Upper lobe of right lung (tissue), 1 donor: Measurements from ENCODE around the gene PIMREG. TPM values are rescaled to one million over a fixed set of nuclear protein-coding genes. Genes with fewer than 3 reads are reported as not detected.
A peak's percentile ranks its signal among the peaks of the same experiment; 100 is the strongest.

ENCODE experiments used
- ATAC-seq: fragments of 200-7000 bp; cut with Tn5 transposase; one replicate; pipeline ENCODE4 v1.9.1; 2020; ENCODE audit warnings: mild to moderate bottlenecking, moderate library complexity
- DNase-seq: peaks from one replicate; pipeline ENCODE4 v3.0.0-alpha.2; 2020
- H3K27ac ChIP-seq: fragments of 200-600 bp; one replicate; pipeline ENCODE4 v1.8.0; 2022
- H3K27me3 ChIP-seq: fragments of 200-600 bp; one replicate; pipeline ENCODE4 v1.8.0; 2022; ENCODE audit warnings: mild to moderate bottlenecking
- H3K36me3 ChIP-seq: fragments of 200-600 bp; one replicate; pipeline ENCODE4 v1.8.0; 2022
- H3K4me1 ChIP-seq: fragments of 200-600 bp; one replicate; pipeline ENCODE4 v1.8.0; 2022
- H3K4me3 ChIP-seq: fragments of 200-600 bp; one replicate; pipeline ENCODE4 v1.8.0; 2022; ENCODE audit warnings: mild to moderate bottlenecking
- H3K9me3 ChIP-seq: fragments of 200-600 bp; one replicate; pipeline ENCODE4 v1.8.0; 2022
- intact Hi-C: fragments of 100-400 bp; cut with DNase I; formaldehyde crosslinking; loops from one replicate; pipeline ENCODE4 v1.11.0; 2022
- total RNA-seq: library from RNA; stranded (reverse); fragmentation: NEBNext Ultra II Directional; extraction: Animal tissue kit (Norgen Biotek cat#: 25700); gene quantifications from one replicate; pipeline ENCODE4 v1.2.1, GENCODE V29; 2021
- TF ChIP-seq, protein P1 (sequence below): fragments of 200-600 bp; IDR thresholded peaks from one replicate; pipeline ENCODE4 v1.8.0; 2022; ENCODE audit warnings: antibody characterized with exemption
- donor health status: DM: no; HTN: yes; CAD: no; lungs with severe emphysema.

The PIMREG gene
- total RNA-seq, 1 donor from 2014 or later: 0.26 TPM

DNA sequence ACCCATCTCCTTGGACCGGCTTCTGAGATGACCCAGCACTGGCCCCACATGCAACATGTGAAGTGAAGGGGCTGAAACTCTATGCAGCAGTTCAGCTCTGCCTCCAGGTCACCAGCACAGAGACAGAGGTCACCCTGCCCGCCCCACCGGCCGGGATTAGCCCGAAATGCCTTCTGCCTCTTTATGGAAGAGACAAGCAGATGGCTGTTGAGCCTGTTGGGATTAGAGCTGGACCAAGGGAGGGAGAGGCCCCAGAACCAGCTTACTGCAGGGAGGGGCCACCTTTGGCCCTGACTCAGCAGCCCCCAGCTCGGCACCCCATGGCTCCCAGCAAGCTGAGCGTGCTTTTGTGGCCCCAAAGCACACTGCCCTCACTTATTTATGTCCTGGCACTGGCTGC, 15.0 kb upstream of the PIMREG start:
- DNase-seq: no peak
- no peak for ATAC-seq
- TF ChIP-seq, protein P1, sequence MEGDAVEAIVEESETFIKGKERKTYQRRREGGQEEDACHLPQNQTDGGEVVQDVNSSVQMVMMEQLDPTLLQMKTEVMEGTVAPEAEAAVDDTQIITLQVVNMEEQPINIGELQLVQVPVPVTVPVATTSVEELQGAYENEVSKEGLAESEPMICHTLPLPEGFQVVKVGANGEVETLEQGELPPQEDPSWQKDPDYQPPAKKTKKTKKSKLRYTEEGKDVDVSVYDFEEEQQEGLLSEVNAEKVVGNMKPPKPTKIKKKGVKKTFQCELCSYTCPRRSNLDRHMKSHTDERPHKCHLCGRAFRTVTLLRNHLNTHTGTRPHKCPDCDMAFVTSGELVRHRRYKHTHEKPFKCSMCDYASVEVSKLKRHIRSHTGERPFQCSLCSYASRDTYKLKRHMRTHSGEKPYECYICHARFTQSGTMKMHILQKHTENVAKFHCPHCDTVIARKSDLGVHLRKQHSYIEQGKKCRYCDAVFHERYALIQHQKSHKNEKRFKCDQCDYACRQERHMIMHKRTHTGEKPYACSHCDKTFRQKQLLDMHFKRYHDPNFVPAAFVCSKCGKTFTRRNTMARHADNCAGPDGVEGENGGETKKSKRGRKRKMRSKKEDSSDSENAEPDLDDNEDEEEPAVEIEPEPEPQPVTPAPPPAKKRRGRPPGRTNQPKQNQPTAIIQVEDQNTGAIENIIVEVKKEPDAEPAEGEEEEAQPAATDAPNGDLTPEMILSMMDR: no peak

DNA sequence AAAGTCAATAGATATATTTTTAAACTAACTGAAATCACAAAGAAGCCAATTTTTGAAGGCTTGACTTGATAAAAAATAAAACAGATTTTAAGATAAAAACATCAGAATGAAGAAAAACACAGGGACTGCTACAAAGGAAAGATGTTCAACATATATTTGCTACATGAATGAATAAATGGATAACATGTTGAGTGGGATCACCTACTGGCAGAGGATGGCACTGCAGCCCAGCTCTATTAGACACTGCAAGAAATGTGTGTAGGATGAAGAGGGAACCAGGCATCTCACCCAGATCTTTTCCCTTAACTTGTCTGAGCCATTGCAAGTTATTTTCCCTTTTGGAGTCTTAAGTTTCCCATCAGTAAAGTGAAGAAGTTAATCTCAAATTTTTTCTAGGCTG, 13.5 kb upstream of the PIMREG start:
- intact Hi-C loops: loop anchor here (5.0 kb wide), 1 partner anchor 843 kb away; no protein-coding TSS in a partner anchor
- DNase-seq (no peak), ATAC-seq (no peak)
- H3K9me3 ChIP-seq: no peaks in the 10 kb centered on the region
- H3K27me3 ChIP-seq: no peaks in the 10 kb centered on the region
- no peak overlapping the region for H3K4me3 ChIP-seq
- no peaks in the 10 kb centered on the region for H3K36me3 ChIP-seq
- no peaks in the 10 kb centered on the region for H3K4me1 ChIP-seq
- TF ChIP-seq, protein P1: peak; percentile 19
- H3K27ac ChIP-seq: no peak overlapping the region

More for the DNA sequence above, 15.0 kb upstream of the PIMREG start:
- intact Hi-C loops: no loop called here
- no peaks in the 10 kb centered on the region for H3K36me3 ChIP-seq
- H3K27me3 ChIP-seq: no peaks in the 10 kb centered on the region
- H3K4me3 ChIP-seq: no peak overlapping the region
- H3K27ac ChIP-seq: no peak overlapping the region
- no peaks in the 10 kb centered on the region for H3K9me3 ChIP-seq
- no peaks in the 10 kb centered on the region for H3K4me1 ChIP-seq

DNA sequence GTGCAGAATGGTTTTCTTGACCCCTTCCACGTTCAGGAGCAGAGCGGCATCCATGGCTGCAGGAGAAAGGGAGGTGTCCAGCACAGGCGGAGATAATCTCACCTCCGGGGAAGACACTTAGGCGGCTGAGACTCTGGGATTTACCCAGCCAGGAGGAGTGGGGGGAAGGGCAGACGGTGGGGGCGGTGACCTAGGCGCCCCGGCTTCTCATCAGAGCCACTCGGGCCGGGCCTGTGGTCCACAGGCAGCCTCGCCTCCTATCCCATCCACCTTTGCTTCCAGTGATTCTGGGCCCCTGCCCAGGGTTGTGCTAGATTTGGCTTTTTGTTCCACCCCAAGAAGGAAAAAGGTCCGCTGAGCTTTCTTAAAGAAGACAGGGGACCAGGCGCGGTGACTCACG, 9.2 kb upstream of the PIMREG start, which contains the start of gene AIPL1:
Gene AIPL1 (minus strand): TSS at position 71 of the 400 bp plus-strand sequence. CDS start 17 bp downstream, at position 54.
- ATAC-seq: no peak
- DNase-seq: no peak
- TF ChIP-seq, protein P1: no peak
- Histone ChIP-seq H3K27me3 (peaks cover 20% of the 10 kb centered on the region), H3K36me3 (no peaks in the 10 kb centered on the region), H3K4me3 (no peak within 1 kb of the TSS), H3K9me3 (no peaks in the 10 kb centered on the region), H3K27ac (no peak within 1 kb of the TSS), H3K4me1 (no peaks in the 10 kb centered on the region)
- intact Hi-C loops: no loop called here

DNA sequence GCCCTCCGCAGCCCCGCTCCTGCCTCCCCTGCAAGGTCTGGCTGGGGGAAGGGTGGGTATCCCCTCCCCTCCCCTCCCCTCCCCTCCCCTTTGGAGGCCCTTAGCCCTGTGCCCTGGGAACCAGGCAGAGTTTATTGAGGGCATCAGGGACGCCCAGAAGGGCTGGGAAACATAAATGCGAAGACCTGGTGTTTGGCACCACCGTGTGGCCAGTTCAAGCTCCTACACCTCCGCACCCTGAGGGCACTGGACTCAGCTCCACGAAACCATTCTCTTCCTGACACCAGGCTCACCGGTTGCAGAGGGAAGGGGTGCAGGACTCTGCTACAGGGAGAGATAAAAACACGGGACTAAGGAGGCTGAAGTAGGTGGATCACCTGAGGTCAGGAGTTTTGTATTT, 8.3 kb upstream of the PIMREG start:
- TF ChIP-seq, protein P1: peak; percentile 86
- Histone ChIP-seq H3K4me1 (no peaks in the 10 kb centered on the region), H3K9me3 (no peaks in the 10 kb centered on the region), H3K27me3 (peaks cover 25% of the 10 kb centered on the region), H3K4me3 (no peak overlapping the region), H3K27ac (no peak overlapping the region), H3K36me3 (no peaks in the 10 kb centered on the region)
- DNase-seq: peak; percentile 75
- intact Hi-C loops: no loop called here
- ATAC-seq: peak; percentile 96

DNA sequence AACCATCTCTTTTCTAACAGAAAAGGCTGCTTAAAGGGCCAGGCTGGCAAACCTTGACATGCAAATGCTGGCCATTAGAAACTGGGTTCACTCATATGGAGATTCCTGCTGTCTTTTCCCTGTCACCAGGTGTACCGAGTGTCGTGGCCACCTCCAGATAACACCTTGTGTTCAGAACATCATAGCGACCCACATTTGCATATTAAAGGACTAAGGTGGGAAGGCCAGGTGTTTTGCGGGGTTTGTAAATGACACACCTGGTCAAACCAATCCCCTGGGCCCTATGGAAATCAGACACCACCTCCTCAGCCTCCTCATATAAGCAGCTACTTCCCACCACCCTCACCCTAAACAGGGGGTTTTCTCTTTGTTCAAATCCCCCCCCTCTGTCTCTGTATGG, 6.8 kb upstream of the PIMREG start:
- H3K36me3 ChIP-seq: no peaks in the 10 kb centered on the region
- no peaks in the 10 kb centered on the region for H3K9me3 ChIP-seq
- H3K27me3 ChIP-seq: peaks cover 31% of the 10 kb centered on the region
- ATAC-seq: no peak
- TF ChIP-seq, protein P1: no peak
- intact Hi-C loops: no loop called here
- H3K4me3 ChIP-seq: no peak overlapping the region
- H3K27ac ChIP-seq: no peak overlapping the region
- DNase-seq: no peak
- no peaks in the 10 kb centered on the region for H3K4me1 ChIP-seq

DNA sequence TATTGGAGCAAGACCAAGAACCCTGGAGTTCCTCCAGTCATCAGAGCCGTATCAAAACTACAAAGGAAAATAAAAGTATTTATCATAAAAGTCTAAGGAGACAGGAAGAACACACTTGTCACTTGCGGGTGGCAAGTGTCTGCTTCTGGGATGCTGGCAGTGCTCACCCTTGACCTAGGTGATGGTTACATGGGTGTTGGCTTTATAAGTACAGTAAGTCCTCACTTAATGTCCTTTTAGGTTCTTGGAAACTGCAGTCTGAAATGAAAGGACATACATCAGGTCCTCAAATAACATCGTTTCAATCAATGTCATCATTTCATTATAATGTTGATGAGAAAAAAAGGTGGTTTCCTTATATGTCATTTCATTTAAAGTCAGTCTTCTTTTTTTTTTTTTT, 6.3 kb upstream of the PIMREG start:
- TF ChIP-seq, protein P1: no peak

More for the DNA sequence above, 6.3 kb upstream of the PIMREG start:
- Histone ChIP-seq H3K36me3 (no peaks in the 10 kb centered on the region), H3K27ac (no peak overlapping the region), H3K4me3 (no peak overlapping the region), H3K27me3 (peaks cover 31% of the 10 kb centered on the region), H3K4me1 (no peaks in the 10 kb centered on the region), H3K9me3 (no peaks in the 10 kb centered on the region)
- DNase-seq (no peak), ATAC-seq (no peak)
- intact Hi-C loops: no loop called here
